T-helper 17 cell (primary cell): ENCODE data around the gene CLEC4G. TPM values are rescaled to one million over a fixed set of nuclear protein-coding genes. Genes with fewer than 3 reads are reported as not detected.

Experiments used
- ATAC-seq: fragments of 150-1000 bp; cut with Tn5 transposase; 2 replicates; pipeline ENCODE4 v1.10.0; 2021; ENCODE audit warnings: mild to moderate bottlenecking, moderate library complexity
- DNase-seq, 3 donors: peaks; one replicate each; pipeline versions ENCODE4 v3.0.0 to v3.0.0-alpha.2; 2020 to 2021
- H3K9me3 ChIP-seq: one replicate; pipeline ENCODE4 v1.7.0; 2013; ENCODE audit warnings: low read length, mild to moderate bottlenecking; ENCODE audit not compliant: control insufficient read depth, poor library complexity, severe bottlenecking
- H3K27ac Mint-ChIP-seq: one replicate; pipeline ENCODE4 v1.8.0; 2022; ENCODE audit warnings: mild to moderate bottlenecking, moderate library complexity, mixed read lengths
- H3K27me3 Mint-ChIP-seq: one replicate; pipeline ENCODE4 v1.8.0; 2022; ENCODE audit warnings: mixed read lengths
- H3K36me3 Mint-ChIP-seq: one replicate; pipeline ENCODE4 v1.8.0; 2022; ENCODE audit warnings: low read depth, mixed read lengths
- H3K4me1 Mint-ChIP-seq: one replicate; pipeline ENCODE4 v1.8.0; 2022; ENCODE audit warnings: mild to moderate bottlenecking, mixed read lengths
- H3K4me3 Mint-ChIP-seq: one replicate; pipeline ENCODE4 v1.8.0; 2022; ENCODE audit warnings: mild to moderate bottlenecking, moderate library complexity, mixed read lengths
- total RNA-seq, 4 donors: library from RNA in 2 of 4; stranded (reverse) in 2 of 4; gene quantifications; one replicate each; pipeline ENCODE4 v1.2.3 and lab custom pipeline; 2022 to 2026

Gene CLEC4G
- total RNA-seq, 2 donors from 2014 or later: not detected

DNA sequence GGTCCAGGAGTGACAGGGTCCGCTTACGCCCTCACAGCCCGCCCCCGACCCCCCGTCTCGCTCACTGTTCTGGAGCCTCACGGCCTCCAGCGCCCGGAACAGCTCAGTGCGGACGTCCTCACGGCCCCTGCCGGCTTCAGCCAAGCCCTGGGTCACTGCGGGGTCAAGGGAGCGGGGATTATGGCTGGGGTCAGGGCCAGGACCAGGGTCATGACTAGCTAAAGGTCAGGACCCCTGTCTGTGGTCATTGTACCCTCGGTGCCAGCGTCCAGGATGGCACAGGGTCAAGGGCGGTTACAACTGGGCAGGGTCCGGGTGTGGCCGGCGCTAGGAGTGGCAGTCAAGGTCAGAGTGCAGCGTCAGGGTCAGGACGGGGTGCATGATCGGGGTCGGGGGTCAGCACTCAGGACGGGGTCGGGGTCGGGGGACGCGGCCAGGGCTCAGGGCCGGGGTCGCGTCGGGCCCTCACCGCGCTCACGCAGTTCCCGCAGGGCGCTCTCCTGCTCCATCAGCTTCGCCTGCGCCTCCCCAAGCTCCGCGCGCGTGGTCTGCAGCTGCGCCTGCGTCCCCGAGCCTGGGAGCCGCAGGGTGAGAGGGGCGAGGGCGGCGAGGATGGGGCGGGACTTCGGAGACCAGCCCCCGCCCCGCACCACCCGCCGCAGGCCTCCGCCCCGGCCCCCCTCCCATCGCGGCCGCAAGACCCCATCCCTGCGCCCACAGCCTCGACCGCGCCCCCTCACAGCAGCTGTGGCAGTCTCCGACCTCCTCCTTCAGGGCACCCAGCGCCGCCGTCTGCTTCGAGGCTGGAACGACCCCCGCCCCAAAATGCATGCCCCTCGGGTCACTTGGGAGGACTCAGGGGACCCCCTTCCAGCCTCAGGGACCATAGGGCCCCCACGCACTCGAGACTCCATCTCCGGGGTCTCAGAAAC is 1.4 kb downstream of the CLEC4G start:
- peak overlapping the region; percentile 72 for H3K4me3 Mint-ChIP-seq
- no peak for ATAC-seq
- H3K9me3 ChIP-seq: no peaks in the 10 kb centered on the region
- peaks cover 10% of the 10 kb centered on the region for H3K4me1 Mint-ChIP-seq
- no peak for DNase-seq
- no peak overlapping the region for H3K27ac Mint-ChIP-seq
- peaks cover 11% of the 10 kb centered on the region for H3K36me3 Mint-ChIP-seq
- peaks cover 44% of the 10 kb centered on the region for H3K27me3 Mint-ChIP-seq

DNA sequence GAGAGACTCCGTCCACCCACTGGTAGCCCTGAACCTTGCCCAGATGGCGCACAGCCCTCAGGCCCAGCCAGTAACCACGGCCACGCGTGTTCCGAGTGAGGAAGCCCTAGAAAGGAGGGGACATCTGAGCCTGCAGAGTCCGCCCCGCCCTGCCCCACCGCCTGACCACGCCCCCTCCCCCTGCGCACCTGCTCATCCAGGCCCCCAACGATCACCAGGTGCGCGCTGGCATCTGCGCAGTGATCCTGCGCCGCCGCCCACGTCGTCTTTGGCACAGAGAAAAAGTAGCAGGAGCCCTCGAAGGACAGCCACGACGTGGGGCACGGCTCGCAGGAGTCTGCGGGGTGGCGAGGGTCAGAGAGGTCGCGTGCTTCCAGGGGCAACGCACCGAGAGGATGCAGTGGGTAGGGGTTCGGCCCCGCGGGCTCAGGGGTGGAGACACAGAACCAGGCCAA is 2.1 kb downstream of the CLEC4G start:
- Mint-ChIP-seq H3K27me3 (peaks cover 44% of the 10 kb centered on the region), H3K27ac (no peak overlapping the region), H3K4me1 (peaks cover 10% of the 10 kb centered on the region), H3K36me3 (peaks cover 11% of the 10 kb centered on the region), H3K4me3 (peak overlapping the region; percentile 72)
- no peaks in the 10 kb centered on the region for H3K9me3 ChIP-seq
- ATAC-seq (peak; percentile 30), DNase-seq (no peak)

DNA sequence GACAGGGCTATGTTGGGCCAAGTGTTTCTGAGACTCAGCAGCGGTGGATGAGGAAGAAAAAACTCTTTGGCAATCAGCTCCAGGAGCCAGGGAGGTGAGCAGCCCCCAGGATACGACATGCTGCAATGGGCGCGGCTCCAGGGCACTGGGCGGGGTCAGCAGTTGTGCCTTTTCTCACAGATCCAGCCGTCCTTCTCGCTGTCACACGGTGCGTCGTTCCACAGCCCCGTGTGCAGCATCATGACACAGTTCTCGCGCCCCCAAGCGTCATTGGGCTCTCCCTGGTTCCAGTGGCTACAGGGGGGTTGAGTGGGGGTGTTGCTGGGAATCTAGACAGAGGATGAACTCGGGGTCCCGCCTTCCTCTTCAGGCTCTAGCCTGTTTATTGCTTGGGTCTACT is 2.7 kb downstream of the CLEC4G start:
- Mint-ChIP-seq H3K27me3 (peaks cover 40% of the 10 kb centered on the region), H3K4me3 (peak overlapping the region; percentile 39)
- ATAC-seq: peak; percentile 52

DNA sequence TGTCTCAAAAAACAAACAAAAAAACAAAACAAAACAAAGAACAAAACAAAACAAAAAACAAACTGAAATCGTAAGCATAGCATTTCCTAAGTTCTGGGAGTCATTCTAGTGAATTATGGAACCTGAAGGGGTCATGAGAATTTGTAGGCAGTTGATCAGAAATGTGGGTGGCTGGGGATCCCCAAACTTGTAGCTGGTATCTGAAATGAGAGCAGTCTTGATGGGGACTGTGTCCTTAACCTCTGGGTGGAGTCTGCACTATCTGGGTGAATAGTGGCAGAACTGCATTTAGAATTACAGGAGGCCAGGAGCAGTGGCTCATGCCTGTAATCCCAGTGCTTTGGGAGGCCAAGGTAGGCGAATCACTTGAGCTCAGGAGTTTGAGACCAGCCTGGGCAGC is 6.1 kb downstream of the CLEC4G start:
- Mint-ChIP-seq H3K27ac (no peak overlapping the region), H3K36me3 (peaks cover 9% of the 10 kb centered on the region), H3K4me3 (no peak overlapping the region), H3K27me3 (peaks cover 38% of the 10 kb centered on the region), H3K4me1 (peaks cover 8% of the 10 kb centered on the region)
- ATAC-seq (no peak), DNase-seq (no peak)
- H3K9me3 ChIP-seq: no peaks in the 10 kb centered on the region

More for the DNA sequence above, 2.7 kb downstream of the CLEC4G start:
- Mint-ChIP-seq H3K4me1 (peaks cover 7% of the 10 kb centered on the region), H3K36me3 (peaks cover 9% of the 10 kb centered on the region), H3K27ac (peak overlapping the region; percentile 32)
- H3K9me3 ChIP-seq: no peaks in the 10 kb centered on the region
- no peak for DNase-seq

DNA sequence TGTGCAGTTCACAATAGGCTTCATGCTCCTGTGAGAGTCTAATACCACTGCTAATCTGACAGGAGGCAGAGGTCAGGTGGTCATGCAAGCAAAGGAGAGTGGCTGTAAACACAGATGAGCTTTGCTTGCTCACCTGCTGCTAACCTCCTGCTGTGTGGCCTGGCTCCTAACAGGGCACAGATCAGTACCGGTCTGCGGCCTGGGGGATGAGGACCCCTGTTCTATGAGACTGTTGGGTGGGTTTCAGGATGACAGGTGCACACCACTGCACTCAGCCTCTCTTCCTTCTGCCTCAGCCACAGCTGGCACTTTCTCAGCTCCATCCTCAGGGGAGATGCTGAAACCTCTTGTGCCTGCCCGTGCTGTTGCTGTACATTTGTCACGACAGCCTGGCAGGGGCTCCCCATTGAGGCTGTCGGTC is 9.7 kb downstream of the CLEC4G start:
- ATAC-seq (no peak), DNase-seq (no peak)
- Mint-ChIP-seq H3K36me3 (no peaks in the 10 kb centered on the region), H3K4me1 (peaks cover 2% of the 10 kb centered on the region), H3K27ac (no peak overlapping the region), H3K27me3 (peaks cover 8% of the 10 kb centered on the region), H3K4me3 (no peak overlapping the region)
- no peaks in the 10 kb centered on the region for H3K9me3 ChIP-seq

DNA sequence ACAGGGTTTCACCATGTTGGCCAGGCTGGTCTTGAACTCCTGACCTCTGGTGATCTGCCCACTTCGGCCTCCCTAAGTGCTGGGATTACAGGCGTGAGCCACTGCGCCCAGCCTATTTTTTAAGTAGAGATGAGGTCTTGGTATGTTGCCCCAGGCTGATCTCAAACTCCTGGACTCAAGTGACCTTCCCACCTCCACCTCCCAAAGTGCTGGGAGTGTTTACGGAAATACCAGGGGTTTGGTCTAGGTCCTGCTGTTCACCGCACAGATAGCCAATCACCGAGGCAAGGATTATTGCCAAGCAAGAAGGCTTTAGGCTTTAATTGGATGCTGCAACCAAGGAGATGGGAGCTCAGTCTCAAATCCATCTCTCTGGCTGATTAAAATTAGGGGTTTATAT is 11.6 kb downstream of the CLEC4G start:
- Mint-ChIP-seq H3K27ac (no peak overlapping the region), H3K27me3 (peaks cover 7% of the 10 kb centered on the region), H3K4me3 (no peak overlapping the region), H3K36me3 (no peaks in the 10 kb centered on the region), H3K4me1 (peaks cover 2% of the 10 kb centered on the region)
- no peaks in the 10 kb centered on the region for H3K9me3 ChIP-seq
- ATAC-seq (no peak), DNase-seq (no peak)

DNA sequence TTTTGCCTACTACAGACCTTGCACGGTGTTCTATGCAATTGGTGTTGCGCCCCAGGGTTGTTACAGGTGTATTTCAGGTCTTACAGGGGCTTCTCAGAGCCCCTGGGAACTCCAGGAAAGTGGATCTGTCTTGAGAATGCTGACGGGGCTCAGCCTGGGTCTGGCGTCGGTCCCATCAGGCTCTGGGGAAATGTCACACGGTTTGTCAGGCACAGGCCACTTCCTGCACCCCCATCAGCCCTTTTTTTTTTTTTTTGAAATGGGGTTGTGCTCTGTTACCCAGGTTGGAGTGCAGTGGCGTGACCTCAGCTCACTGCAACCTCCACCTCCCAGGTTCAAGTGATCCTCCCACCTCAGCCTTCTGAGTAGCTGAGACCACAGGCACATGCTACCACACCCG is 13.2 kb downstream of the CLEC4G start:
- Mint-ChIP-seq H3K27me3 (peaks cover 7% of the 10 kb centered on the region), H3K4me1 (peaks cover 2% of the 10 kb centered on the region), H3K27ac (peak overlapping the region; percentile 21), H3K4me3 (peak overlapping the region; percentile 33), H3K36me3 (no peaks in the 10 kb centered on the region)
- DNase-seq (no peak), ATAC-seq (peak; percentile 61)
- no peaks in the 10 kb centered on the region for H3K9me3 ChIP-seq

DNA sequence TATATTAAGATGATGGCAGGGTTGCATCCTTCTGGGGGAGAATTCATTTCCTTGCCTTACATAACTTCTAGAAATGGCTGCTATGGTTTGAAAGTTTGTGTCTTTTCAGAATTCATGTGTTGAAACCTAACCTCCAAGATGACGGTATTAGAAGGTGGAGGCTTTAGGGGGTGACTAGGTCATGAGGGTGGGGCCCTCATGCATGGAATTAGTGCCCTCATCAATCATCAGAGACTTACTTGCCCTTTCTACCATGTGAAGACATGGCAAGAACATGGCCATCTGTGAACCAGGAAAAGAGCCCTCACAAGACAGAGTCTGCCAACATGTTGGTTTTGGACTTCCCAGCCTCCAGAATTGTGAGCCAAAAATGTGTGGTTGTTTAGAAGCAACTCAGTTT is 15.1 kb downstream of the CLEC4G start:
- Mint-ChIP-seq H3K27me3 (no peaks in the 10 kb centered on the region), H3K27ac (no peak overlapping the region), H3K36me3 (no peaks in the 10 kb centered on the region), H3K4me1 (no peaks in the 10 kb centered on the region), H3K4me3 (no peak overlapping the region)
- DNase-seq: no peak
- no peak for ATAC-seq
- no peaks in the 10 kb centered on the region for H3K9me3 ChIP-seq

DNA sequence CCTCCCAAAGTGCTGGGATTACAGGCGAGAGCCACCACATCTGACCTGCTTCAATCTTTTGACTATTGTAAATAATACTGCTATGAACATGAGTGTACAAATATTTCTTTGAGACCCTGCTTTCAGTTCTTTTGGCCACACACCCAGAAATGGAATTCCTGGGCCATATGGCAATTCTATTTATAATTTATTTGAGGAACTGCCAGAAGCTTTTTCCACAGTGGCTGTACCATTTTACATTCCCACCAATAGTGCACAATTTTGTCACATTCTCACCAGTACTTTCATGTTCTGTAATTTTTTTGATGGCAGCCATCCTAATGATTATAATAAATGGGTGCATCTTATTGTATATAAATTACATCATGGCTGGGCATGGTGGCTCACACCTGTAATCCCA is 16.2 kb downstream of the CLEC4G start:
- Mint-ChIP-seq H3K36me3 (no peaks in the 10 kb centered on the region), H3K27me3 (no peaks in the 10 kb centered on the region), H3K27ac (peak overlapping the region; percentile 19), H3K4me1 (peaks cover 1% of the 10 kb centered on the region), H3K4me3 (no peak overlapping the region)
- H3K9me3 ChIP-seq: no peaks in the 10 kb centered on the region
- DNase-seq: no peak
- ATAC-seq: no peak

DNA sequence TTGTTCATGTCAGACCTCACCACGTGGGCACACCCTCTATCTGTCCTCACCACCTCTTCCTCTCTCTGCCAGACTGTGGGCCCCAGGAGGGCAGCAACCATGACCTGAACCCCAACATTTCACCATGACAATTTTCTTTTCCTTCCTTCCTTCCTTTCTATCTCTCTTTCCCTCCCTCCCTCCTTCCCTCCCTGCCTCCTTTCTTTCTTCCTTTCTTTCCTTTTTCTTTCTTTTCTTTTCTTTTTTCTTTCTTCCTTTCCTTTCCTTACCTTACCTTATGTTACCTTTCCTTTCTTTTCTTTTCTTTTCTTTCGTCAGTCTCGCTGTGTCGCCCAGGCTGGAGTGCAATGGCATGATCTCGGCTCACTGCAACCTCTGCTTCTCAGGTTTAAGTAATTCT is 21.3 kb downstream of the CLEC4G start:
- Mint-ChIP-seq H3K27me3 (no peaks in the 10 kb centered on the region), H3K36me3 (no peaks in the 10 kb centered on the region), H3K27ac (peak overlapping the region; percentile 41), H3K4me1 (peaks cover 26% of the 10 kb centered on the region), H3K4me3 (no peak overlapping the region)
- H3K9me3 ChIP-seq: no peaks in the 10 kb centered on the region
- DNase-seq: no peak
- ATAC-seq: no peak

DNA sequence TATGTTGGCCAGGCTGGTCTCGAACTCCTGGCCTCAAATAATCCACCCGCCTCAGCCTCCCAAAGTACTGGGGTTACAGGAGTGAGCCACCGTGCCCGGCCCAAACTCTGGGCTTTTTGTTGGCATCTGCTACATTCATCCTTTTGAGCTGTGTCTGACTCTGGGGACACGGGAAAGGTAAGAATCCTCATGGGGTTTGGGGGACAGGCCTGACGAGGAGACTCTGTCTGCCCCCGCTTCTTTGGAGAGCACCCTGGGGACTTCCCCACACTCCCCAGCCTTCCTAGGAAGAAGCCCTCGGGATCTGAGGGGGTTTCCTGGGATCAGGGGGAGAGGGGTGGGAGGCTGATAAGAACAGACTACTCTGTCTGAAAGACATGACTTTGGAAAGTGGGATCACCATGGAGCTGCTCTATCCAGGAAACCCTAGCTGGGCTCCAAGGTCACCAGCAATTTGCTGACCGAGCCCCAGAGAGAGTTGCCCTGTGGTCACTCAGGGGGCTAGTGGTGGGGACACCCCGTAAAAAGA is 21.9 kb downstream of the CLEC4G start:
- DNase-seq (no peak), ATAC-seq (no peak)
- H3K4me1 Mint-ChIP-seq: peaks cover 29% of the 10 kb centered on the region
- no peak overlapping the region for H3K4me3 Mint-ChIP-seq
- peak overlapping the region; percentile 41 for H3K27ac Mint-ChIP-seq
- H3K27me3 Mint-ChIP-seq: no peaks in the 10 kb centered on the region
- no peaks in the 10 kb centered on the region for H3K36me3 Mint-ChIP-seq
- no peaks in the 10 kb centered on the region for H3K9me3 ChIP-seq

DNA sequence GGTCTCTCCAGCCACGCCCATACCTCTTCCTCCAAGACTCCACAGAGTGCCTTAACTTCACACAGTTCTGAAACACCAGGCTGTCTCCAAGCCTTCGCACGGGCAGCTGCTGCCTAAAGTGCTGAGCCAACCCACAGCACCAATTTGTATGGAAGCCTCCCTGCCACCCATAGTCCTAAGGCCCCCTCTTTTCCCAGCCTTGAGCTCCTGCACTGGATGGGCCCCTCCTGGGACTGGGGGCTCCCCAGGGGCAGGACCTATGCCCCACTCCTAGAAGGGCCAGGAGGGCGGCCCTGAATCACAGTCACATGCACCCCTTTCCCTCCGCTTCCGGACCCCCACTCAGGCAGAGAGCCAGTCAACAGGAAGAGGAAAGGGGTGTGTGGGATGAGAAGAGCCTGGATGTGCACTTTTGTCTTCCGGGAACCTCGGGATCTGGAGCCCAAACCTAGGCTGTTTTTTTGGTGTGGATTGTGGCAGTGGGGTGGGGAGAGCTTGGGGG is 24.9 kb downstream of the CLEC4G start:
- no peaks in the 10 kb centered on the region for H3K9me3 ChIP-seq
- Mint-ChIP-seq H3K36me3 (peaks cover 2% of the 10 kb centered on the region), H3K4me3 (peak overlapping the region; percentile 56), H3K27me3 (no peaks in the 10 kb centered on the region), H3K4me1 (peaks cover 41% of the 10 kb centered on the region), H3K27ac (peak overlapping the region; percentile 95)
- no peak for ATAC-seq
- DNase-seq: no peak

DNA sequence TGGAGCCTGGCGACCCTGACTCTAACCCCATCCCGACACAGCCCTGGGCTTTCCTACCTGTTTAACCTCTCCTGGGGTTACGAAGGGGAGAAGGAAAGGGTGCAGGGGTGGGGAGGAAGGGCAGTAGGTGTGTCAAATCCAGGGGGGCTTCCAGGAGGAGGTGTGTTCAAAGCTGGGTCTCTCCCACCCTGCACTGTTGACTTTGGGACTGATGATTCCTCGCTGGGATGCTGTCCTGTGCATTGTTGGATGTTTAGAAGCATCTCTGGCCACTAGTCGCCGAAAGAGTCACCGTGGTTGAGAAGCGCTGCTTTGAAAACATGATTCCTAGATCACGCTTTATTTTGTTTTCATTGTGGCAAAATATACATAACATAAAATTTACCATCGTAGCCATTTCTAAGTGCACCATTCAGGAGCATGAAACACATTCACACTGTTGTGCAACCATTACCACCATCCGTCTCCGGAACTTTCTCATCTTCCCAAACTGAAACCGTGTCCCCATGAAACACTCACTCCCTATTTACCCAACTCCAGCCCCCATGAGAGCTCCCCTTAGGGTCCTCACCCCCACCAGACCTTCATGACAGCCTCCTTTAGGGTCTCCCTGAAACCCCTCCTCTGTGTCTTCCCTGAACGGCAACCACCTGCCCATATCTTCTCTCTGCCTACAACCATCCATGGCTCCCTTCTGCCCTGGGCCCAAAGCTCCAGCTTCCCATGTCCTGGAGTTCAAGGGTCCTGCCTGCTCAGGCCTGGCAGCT is 25.5 kb downstream of the CLEC4G start:
- ATAC-seq (no peak), DNase-seq (no peak)
- Mint-ChIP-seq H3K27me3 (no peaks in the 10 kb centered on the region), H3K4me3 (peak overlapping the region; percentile 85), H3K27ac (peak overlapping the region; percentile 95), H3K4me1 (peaks cover 41% of the 10 kb centered on the region), H3K36me3 (peaks cover 2% of the 10 kb centered on the region)
- H3K9me3 ChIP-seq: no peaks in the 10 kb centered on the region
